NCI-H748 (cell line): ENCODE results near the gene TSPYL6.
A peak's percentile ranks its signal among the peaks of the same experiment; 100 is the strongest.

ENCODE experiments used
- DNase-seq: peaks from one replicate; lab custom pipeline; 2025; ENCODE audit not compliant: unreplicated experiment; lab: John Stamatoyannopoulos, UW

Gene TSPYL6

GRCh38 chr2:54258166-54258565 lies 2.1 kb upstream of the TSPYL6 start:
- no peak for DNase-seq

- DNase-seq: no peak
Measured at GRCh38 chr2:54255230-54256090, 569 bp downstream of the TSPYL6 start.

GRCh38 chr2:54254180-54254579 lies 1.8 kb downstream of the TSPYL6 start:
- no peak for DNase-seq

GRCh38 chr2:54249629-54250028 lies 6.4 kb downstream of the TSPYL6 start:
- no peak for DNase-seq

GRCh38 chr2:54247115-54247514 lies 8.9 kb downstream of the TSPYL6 start:
- no peak for DNase-seq

GRCh38 chr2:54240515-54241469 lies 15.2 kb downstream of the TSPYL6 start:
- no peak for DNase-seq

- DNase-seq: no peak
Measured at GRCh38 chr2:54239427-54239826, 16.6 kb downstream of the TSPYL6 start.

- no peak for DNase-seq
Measured at GRCh38 chr2:54237428-54237827, 18.6 kb downstream of the TSPYL6 start.

GRCh38 chr2:54233832-54234649 lies 22.0 kb downstream of the TSPYL6 start:
- no peak for DNase-seq

- no peak for DNase-seq
Measured at GRCh38 chr2:54228945-54229344, 27.1 kb downstream of the TSPYL6 start.

GRCh38 chr2:54227798-54228197 lies 28.2 kb downstream of the TSPYL6 start:
- DNase-seq: no peak

- DNase-seq: no peak
Measured at GRCh38 chr2:54226260-54226659, 29.8 kb downstream of the TSPYL6 start.

GRCh38 chr2:54224997-54225396 lies 31.0 kb downstream of the TSPYL6 start:
- DNase-seq: no peak

- DNase-seq: no peak
Measured at GRCh38 chr2:54213082-54213481, 42.9 kb downstream of the TSPYL6 start.

- no peak for DNase-seq
Measured at GRCh38 chr2:54212456-54212855, 43.6 kb downstream of the TSPYL6 start.

- DNase-seq: no peak
Measured at GRCh38 chr2:54209379-54209778, 46.6 kb downstream of the TSPYL6 start.

- DNase-seq: peak; percentile 4
Measured at GRCh38 chr2:54208364-54209240, 47.4 kb downstream of the TSPYL6 start.

GRCh38 chr2:54207666-54208195 lies 48.3 kb downstream of the TSPYL6 start:
- DNase-seq: no peak

GRCh38 chr2:54206596-54206995 lies 49.4 kb downstream of the TSPYL6 start:
- DNase-seq: peak; percentile 81

- DNase-seq: no peak
Measured at GRCh38 chr2:54204476-54204875, 51.6 kb downstream of the TSPYL6 start.
